ENCODE results near the gene FGF14. TPM values are rescaled to one million over a fixed set of nuclear protein-coding genes. Genes with fewer than 3 reads are reported as not detected.

The FGF14 gene
- total RNA-seq, 1 experiment from 2014 or later: 0.22 TPM

DNA sequence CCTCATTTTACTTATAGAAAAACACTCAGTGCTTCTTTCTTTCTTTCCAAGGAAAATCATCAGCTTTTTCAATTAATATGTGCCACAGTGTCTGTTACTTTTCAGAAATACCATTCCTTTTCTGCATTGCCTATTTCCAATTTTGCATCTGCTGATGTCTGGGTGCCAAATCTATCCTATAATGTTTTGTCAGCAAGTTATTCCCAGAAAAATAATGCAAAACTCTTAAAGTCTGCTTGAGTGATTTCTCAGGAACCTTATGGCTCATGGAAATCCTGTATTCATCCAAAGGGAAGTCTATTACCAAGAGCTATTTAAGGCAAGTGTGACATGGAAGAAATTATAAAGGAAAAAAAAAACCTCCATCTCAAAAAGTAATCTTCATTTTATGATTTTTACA lies 224.4 kb downstream of the FGF14 start:
- no peaks in the 10 kb centered on the region for H3K36me3 Mint-ChIP-seq (ENCODE audit: insufficient read depth in 1 of 3, low read depth in 3 of 3)

More for the DNA sequence above, 224.4 kb downstream of the FGF14 start:
- Histone ChIP-seq H3K14ac (ENCODE audit: insufficient read depth, low read length) (no peak overlapping the region), H3K4me2 (ENCODE audit: insufficient read depth, insufficient read length, low read length) (no peak overlapping the region), H3K27me3 (ENCODE audit: insufficient read depth, low read length) (no peaks in the 10 kb centered on the region), H2BK15ac (ENCODE audit: low read depth, low read length) (no peak overlapping the region), H2AK5ac (ENCODE audit: insufficient read length, low read length) (no peak overlapping the region), H3K9me3 (ENCODE audit: control insufficient read depth, low read depth, low read length) (no peaks in the 10 kb centered on the region), H3K4ac (ENCODE audit: low read depth, low read length) (no peak overlapping the region), H2BK5ac (ENCODE audit: insufficient read length, low read length) (no peak overlapping the region), H2BK120ac (ENCODE audit: low read depth, low read length, poor library complexity, severe bottlenecking) (no peak overlapping the region), H3K23ac (ENCODE audit: insufficient read length, low read depth, low read length) (no peak overlapping the region), H3K18ac (ENCODE audit: insufficient read length, low read depth, low read length) (no peak overlapping the region), H2BK12ac (ENCODE audit: insufficient read length, low read depth, low read length) (no peak overlapping the region), H2AFZ (ENCODE audit: low read length) (no peak overlapping the region), H3K79me2 (ENCODE audit: insufficient read depth, low read length) (no peaks in the 10 kb centered on the region), H3T11ph (ENCODE audit: low read length) (no peak overlapping the region), H3K9ac (ENCODE audit: extremely low read depth, insufficient read length, low read length) (no peak overlapping the region), H3K79me1 (ENCODE audit: insufficient read depth, low read depth, low read length, poor library complexity, severe bottlenecking) (no peaks in the 10 kb centered on the region), H3K56ac (ENCODE audit: insufficient read length, low read depth, low read length) (no peak overlapping the region), H4K20me1 (ENCODE audit: control insufficient read depth, insufficient read depth, insufficient read length) (no peaks in the 10 kb centered on the region), H2BK20ac (ENCODE audit: low read depth, low read length, poor library complexity, severe bottlenecking) (no peak overlapping the region), H3K27ac (ENCODE audit: insufficient read length, low read depth, low read length) (no peak overlapping the region), H3K4me1 (ENCODE audit: insufficient read depth, low read length) (no peaks in the 10 kb centered on the region), H4K91ac (ENCODE audit: insufficient read length, low read depth, low read length) (no peak overlapping the region), H3K23me2 (ENCODE audit: insufficient read length, low read depth, low read length, poor library complexity, severe bottlenecking) (no peaks in the 10 kb centered on the region), H4K5ac (ENCODE audit: insufficient read length, low read depth, low read length) (no peak overlapping the region), H4K8ac (replicated peaks; ENCODE audit: insufficient read length, low read depth, low read length) (no peak overlapping the region)
- H3K4me3 Mint-ChIP-seq: no peak overlapping the region
- no peaks in the 10 kb centered on the region for H3K9me3 Mint-ChIP-seq
- no peak overlapping the region for H3K27ac Mint-ChIP-seq
- DNase-seq: no peak
- TF ChIP-seq CTCF (conservative IDR thresholded peaks at IDR 0.05): no peak
- H3K27me3 Mint-ChIP-seq (ENCODE audit: low read depth): no peaks in the 10 kb centered on the region
- peaks cover 1 to 2% of the 10 kb centered on the region in 2 experiments; a peak in 2 of 4 replicates for H3K4me1 Mint-ChIP-seq

Data from H9 (cell line).